IMR-90 (cell line): ENCODE results near the gene LGMN. TPM values are rescaled to one million over a fixed set of nuclear protein-coding genes. Genes with fewer than 3 reads are reported as not detected.

Experiments used
- ATAC-seq: fragments of 200-7000 bp; cut with Tn5 transposase; 2 replicates; pipeline ENCODE4 v1.9.1; 2020; ENCODE audit warnings: low read depth, mild to moderate bottlenecking, moderate library complexity
- BruUV-seq: library from RNA; stranded (reverse); fragments of 400-500 nt; replicated peaks from 2 replicates; lab custom pipeline; 2021; lab: Mats Ljungman, UMichigan
- CTCF ChIA-PET: fragments of 300-600 bp; formaldehyde crosslinking; extraction: SDS; loops from one replicate; lab custom pipeline; 2021; ENCODE audit warnings: antibody characterized with exemption; lab: Yijun Ruan, JAX
- POLR2A ChIA-PET: fragments of 300-600 bp; sonication (Branson Sonifier 250); formaldehyde crosslinking; loops from one replicate; lab custom pipeline; 2022; ENCODE audit warnings: antibody characterized with exemption; ENCODE audit not compliant: unreplicated experiment; lab: Charles Lee
- DNase-seq: peaks from one replicate; pipeline ENCODE4 v3.0.0; 2013
- H2AFZ ChIP-seq: replicated peaks from 2 replicates; pipeline ENCODE3; 2013; ENCODE audit warnings: low read length, mild to moderate bottlenecking; ENCODE audit not compliant: poor library complexity
- H2AK5ac ChIP-seq: 2 replicates; pipeline ENCODE4 v1.6.1; 2013; ENCODE audit warnings: low read depth, low read length, inconsistent platforms
- H2AK9ac ChIP-seq: replicated peaks from 2 replicates; pipeline ENCODE3; 2013; ENCODE audit warnings: mild to moderate bottlenecking, low read depth, low read length, moderate library complexity; ENCODE audit not compliant: poor library complexity
- H2BK120ac ChIP-seq: 2 replicates; pipeline ENCODE4 v1.6.1; 2013; ENCODE audit warnings: low read depth, low read length, inconsistent platforms
- H2BK15ac ChIP-seq: 3 replicates; pipeline ENCODE4 v1.6.1; 2013; ENCODE audit warnings: low read depth, low read length, inconsistent platforms
- H2BK20ac ChIP-seq: 2 replicates; pipeline ENCODE4 v1.6.1; 2013; ENCODE audit warnings: low read depth, mild to moderate bottlenecking, inconsistent platforms, low read length, moderate library complexity
- H2BK5ac ChIP-seq: 2 replicates; pipeline ENCODE4 v1.6.1; 2013; ENCODE audit warnings: mild to moderate bottlenecking, low read depth, low read length, inconsistent platforms; ENCODE audit not compliant: poor library complexity, severe bottlenecking
- H3K14ac ChIP-seq: replicated peaks from 2 replicates; pipeline ENCODE4 v1.6.1; 2013; ENCODE audit warnings: low read depth, low read length, inconsistent platforms
- H3K18ac ChIP-seq: 2 replicates; pipeline ENCODE4 v1.6.1; 2013; ENCODE audit warnings: low read depth, low read length, control low read depth
- H3K23ac ChIP-seq: 2 replicates; pipeline ENCODE4 v1.6.1; 2013; ENCODE audit warnings: low read depth, low read length, inconsistent platforms
- H3K27ac ChIP-seq: 2 replicates; pipeline ENCODE4 v1.5.1; 2013; ENCODE audit warnings: mild to moderate bottlenecking, control low read depth, low read length; ENCODE audit not compliant: insufficient read depth
- H3K27me3 ChIP-seq: 2 replicates; pipeline ENCODE4 v1.6.1; 2013; ENCODE audit warnings: low read length; ENCODE audit not compliant: control insufficient read depth, insufficient read depth
- H3K36me3 ChIP-seq: 2 replicates; pipeline ENCODE4 v1.6.1; 2013; ENCODE audit warnings: low read length, mixed read lengths; ENCODE audit not compliant: control insufficient read depth, insufficient read depth
- H3K4ac ChIP-seq: 2 replicates; pipeline ENCODE4 v1.6.1; 2013; ENCODE audit warnings: low read depth, low read length, inconsistent platforms
- H3K4me1 ChIP-seq: 2 replicates; pipeline ENCODE4 v1.6.1; 2013; ENCODE audit warnings: low read length, mixed read lengths; ENCODE audit not compliant: control insufficient read depth, insufficient read depth
- H3K4me2 ChIP-seq: 2 replicates; pipeline ENCODE4 v1.6.1; 2013; ENCODE audit warnings: low read depth, mild to moderate bottlenecking, control low read depth, low read length, moderate library complexity
- H3K4me3 ChIP-seq: 2 replicates; pipeline ENCODE4 v1.5.1; 2013; ENCODE audit warnings: low read depth, mild to moderate bottlenecking, control low read depth, low read length, moderate library complexity; ENCODE audit not compliant: insufficient read depth
- H3K56ac ChIP-seq: 2 replicates; pipeline ENCODE4 v1.6.1; 2013; ENCODE audit warnings: low read length, inconsistent platforms; ENCODE audit not compliant: insufficient read depth; ENCODE audit errors: extremely low read depth
- H3K79me1 ChIP-seq, 2 experiments: 2 replicates each; pipeline ENCODE4 v1.6.1; 2013; ENCODE audit warnings: low read length in 2 of 2, inconsistent platforms in 1 of 2, low read depth in 1 of 2
- H3K9ac ChIP-seq: 2 replicates; pipeline ENCODE4 v1.6.1; 2013; ENCODE audit warnings: low read depth, low read length, control low read depth
- H3K9me1 ChIP-seq: 2 replicates; pipeline ENCODE4 v1.6.1; 2013; ENCODE audit warnings: low read length, inconsistent platforms; ENCODE audit not compliant: insufficient read depth
- H3K9me3 ChIP-seq: 2 replicates; pipeline ENCODE4 v1.6.1; 2013; ENCODE audit warnings: low read length; ENCODE audit not compliant: control insufficient read depth, insufficient read depth
- H4K20me1 ChIP-seq: 2 replicates; pipeline ENCODE4 v1.6.1; 2013; ENCODE audit warnings: low read length, inconsistent platforms; ENCODE audit not compliant: insufficient read depth
- H4K5ac ChIP-seq: 2 replicates; pipeline ENCODE4 v1.6.1; 2013; ENCODE audit warnings: mild to moderate bottlenecking, low read depth, low read length, control low read depth
- H4K8ac ChIP-seq, 2 experiments: 2 replicates each; pipeline ENCODE4 v1.6.1; 2013; ENCODE audit warnings: low read depth in 2 of 2, low read length in 2 of 2, control low read depth in 1 of 2, inconsistent platforms in 1 of 2
- H4K91ac ChIP-seq: 2 replicates; pipeline ENCODE4 v1.6.1; 2013; ENCODE audit warnings: low read depth, low read length, inconsistent platforms; ENCODE audit not compliant: insufficient read depth
- BHLHE40 ChIP-seq: fragments of 150-350 bp; IDR thresholded peaks from 2 replicates; pipeline ENCODE4 v1.6.1; 2016; ENCODE audit warnings: mild to moderate bottlenecking, low read depth, low read length
- CEBPB ChIP-seq: IDR thresholded peaks from 2 replicates; pipeline ENCODE4 v1.6.1; 2012; ENCODE audit warnings: low read depth, low read length, improper control_type of control experiment
- CHD1 ChIP-seq: IDR thresholded peaks from 2 replicates; pipeline ENCODE4 v1.6.1; 2012; ENCODE audit warnings: low read depth, low read length, improper control_type of control experiment
- FOS ChIP-seq: fragments of 150-350 bp; IDR thresholded peaks from 2 replicates; pipeline ENCODE4 v1.6.1; 2016; ENCODE audit warnings: low read depth, low read length
- MAZ ChIP-seq: IDR thresholded peaks from 2 replicates; pipeline ENCODE4 v1.6.1; 2012; ENCODE audit warnings: low read depth, mild to moderate bottlenecking, low read length, improper control_type of control experiment, moderate library complexity, borderline replicate concordance
- NFE2L2 ChIP-seq: fragments of 150-350 bp; IDR thresholded peaks from 2 replicates; pipeline ENCODE4 v1.6.1; 2016; ENCODE audit warnings: low read depth, mild to moderate bottlenecking, low read length
- POLR2A ChIP-seq: IDR thresholded peaks from 2 replicates; pipeline ENCODE4 v1.6.1; 2012; ENCODE audit warnings: mild to moderate bottlenecking, low read depth, low read length
- RAD21 ChIP-seq: IDR thresholded peaks from 2 replicates; pipeline ENCODE4 v1.6.1; 2012; ENCODE audit warnings: low read length, improper control_type of control experiment
- RCOR1 ChIP-seq: IDR thresholded peaks from 2 replicates; pipeline ENCODE4 v1.6.1; 2012; ENCODE audit warnings: mild to moderate bottlenecking, low read length, improper control_type of control experiment; ENCODE audit not compliant: insufficient replicate concordance
- RFX5 ChIP-seq: IDR thresholded peaks from 2 replicates; pipeline ENCODE4 v1.8.0; 2012; ENCODE audit warnings: low read depth, mild to moderate bottlenecking, low read length, moderate library complexity
- SMC3 ChIP-seq: fragments of 150-350 bp; IDR thresholded peaks from 2 replicates; pipeline ENCODE4 v1.6.1; 2016; ENCODE audit warnings: low read depth, mild to moderate bottlenecking, antibody characterized with exemption, low read length, moderate library complexity
- WGBS, 2 experiments: methylation state at CpG; one replicate each; pipeline versions ENCODE4 v1.1.5 to v1.1.7; 2013; ENCODE audit warnings: missing lambda C conversion rate in 2 of 2; ENCODE audit not compliant: insufficient read length in 1 of 2; ENCODE audit errors: extremely low coverage in 2 of 2; 5-methylcytosine and 5-hydroxymethylcytosine counted together
- dilution Hi-C: fragments of 300-500 bp; cut with HindIII; formaldehyde crosslinking; loops from one replicate; pipeline ENCODE4 v1.14.3; 2018; ENCODE audit warnings: low sequenced_read_pairs; ENCODE audit not compliant: unreplicated experiment
- in situ Hi-C: fragments of 300-500 bp; cut with MboI; formaldehyde crosslinking; loops from 3 replicates; pipeline ENCODE4 v1.14.3; 2019; ENCODE audit warnings: low sequenced_read_pairs, inconsistent platforms, mixed read lengths
- intact Hi-C: fragments of 100-400 bp; cut with micrococcal nuclease; formaldehyde crosslinking; loops from 2 replicates; pipeline ENCODE4 v1.10.0; 2022
- polyA plus RNA-seq, 3 experiments: library from polyadenylated mRNA; depleted of rRNA; stranded (reverse); fragments of >200 nt; gene quantifications; 2 replicates each; pipeline ENCODE4 v1.2.3, GENCODE V29; 2012; ENCODE audit warnings: low replicate concordance in 1 of 3
- total RNA-seq: library from RNA; depleted of rRNA; stranded (reverse); fragments of >200 nt; gene quantifications from 2 replicates; pipeline ENCODE4 v1.2.3, GENCODE V29; 2012
- TF ChIP-seq, protein P1 (sequence below): fragments of 150-350 bp; IDR thresholded peaks from 2 replicates; pipeline ENCODE4 v1.6.1; 2017; ENCODE audit warnings: mild to moderate bottlenecking, antibody characterized with exemption, low read length, low read depth
- TF ChIP-seq, protein P2 (sequence below): conservative IDR thresholded peaks from 2 replicates; pipeline ENCODE4 v1.5.1; 2012; ENCODE audit warnings: mild to moderate bottlenecking, low read depth, low read length, improper control_type of control experiment

The LGMN gene
- total and polyA plus RNA-seq, 2 of the 4 experiments (the other 2 are of a cell fraction), result 19.2 to 39.3 TPM

DNA sequence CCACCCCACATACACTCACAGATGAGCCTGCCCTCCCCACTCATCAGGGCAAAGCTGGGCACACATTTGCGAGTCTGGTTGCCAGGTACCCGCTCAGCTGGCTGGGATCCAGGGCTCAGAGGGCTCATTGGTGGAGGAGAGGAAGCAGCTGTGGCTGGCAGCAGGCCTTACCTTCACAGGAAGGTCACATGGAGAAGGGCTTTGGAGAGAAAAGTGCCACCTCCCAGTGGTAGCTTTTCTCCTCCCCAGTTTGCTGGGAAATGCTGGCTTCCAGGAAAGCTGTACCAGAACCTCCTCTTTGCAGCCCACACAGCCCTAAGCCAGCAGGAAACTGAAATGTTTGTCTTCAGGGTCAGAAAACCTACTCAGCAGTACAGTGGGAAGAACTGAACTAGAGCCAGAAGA lies 55.6 kb downstream of the LGMN start:
- ChIA-PET POLR2A (no interaction called here), CTCF (no interaction called here)
- Histone ChIP-seq H2BK120ac (no peak overlapping the region), H3K14ac (no peak overlapping the region), H4K91ac (no peak overlapping the region), H4K20me1 (no peaks in the 10 kb centered on the region), H3K79me1 (no peaks in the 10 kb centered on the region), H3K4me1 (peaks cover 5% of the 10 kb centered on the region; the same call in 1 of the 2 replicates), H3K18ac (no peak overlapping the region), H3K4me3 (no peak overlapping the region), H2AK5ac (no peak overlapping the region), H3K9ac (no peak overlapping the region), H3K23ac (no peak overlapping the region), H2BK20ac (no peak overlapping the region), H3K9me1 (no peaks in the 10 kb centered on the region), H2AK9ac (no peak overlapping the region), H2AFZ (peak overlapping the region; percentile 34), H2BK15ac (no peak overlapping the region), H3K36me3 (peaks cover 10% of the 10 kb centered on the region), H3K4ac (no peak overlapping the region), H3K4me2 (no peak overlapping the region), H3K56ac (no peak overlapping the region), H4K5ac (no peak overlapping the region; the same call in 1 of the 2 replicates), H3K9me3 (no peaks in the 10 kb centered on the region), H4K8ac (no peak overlapping the region), H2BK5ac (no peak overlapping the region), H3K27ac (no peak overlapping the region), H3K27me3 (peaks cover 2% of the 10 kb centered on the region)
- BruUV-seq, result no TSS peak
- dilution Hi-C loops, result no loop called here
- peak; percentile 43; the same call in 1 of the 2 replicates for ATAC-seq
- WGBS, 2 experiments, result no CpG with 5 or more reads among the region's 2 CpGs
- intact Hi-C loops, result no loop called here
- in situ Hi-C loops, result no loop called here
- TF ChIP-seq SMC3, result no peak
- no peak for TF ChIP-seq POLR2A
- TF ChIP-seq RAD21, result no peak
- TF ChIP-seq, protein P1, sequence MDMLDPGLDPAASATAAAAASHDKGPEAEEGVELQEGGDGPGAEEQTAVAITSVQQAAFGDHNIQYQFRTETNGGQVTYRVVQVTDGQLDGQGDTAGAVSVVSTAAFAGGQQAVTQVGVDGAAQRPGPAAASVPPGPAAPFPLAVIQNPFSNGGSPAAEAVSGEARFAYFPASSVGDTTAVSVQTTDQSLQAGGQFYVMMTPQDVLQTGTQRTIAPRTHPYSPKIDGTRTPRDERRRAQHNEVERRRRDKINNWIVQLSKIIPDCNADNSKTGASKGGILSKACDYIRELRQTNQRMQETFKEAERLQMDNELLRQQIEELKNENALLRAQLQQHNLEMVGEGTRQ, result no peak
- no peak for TF ChIP-seq BHLHE40
- TF ChIP-seq RFX5, result no peak
- TF ChIP-seq, protein P2, sequence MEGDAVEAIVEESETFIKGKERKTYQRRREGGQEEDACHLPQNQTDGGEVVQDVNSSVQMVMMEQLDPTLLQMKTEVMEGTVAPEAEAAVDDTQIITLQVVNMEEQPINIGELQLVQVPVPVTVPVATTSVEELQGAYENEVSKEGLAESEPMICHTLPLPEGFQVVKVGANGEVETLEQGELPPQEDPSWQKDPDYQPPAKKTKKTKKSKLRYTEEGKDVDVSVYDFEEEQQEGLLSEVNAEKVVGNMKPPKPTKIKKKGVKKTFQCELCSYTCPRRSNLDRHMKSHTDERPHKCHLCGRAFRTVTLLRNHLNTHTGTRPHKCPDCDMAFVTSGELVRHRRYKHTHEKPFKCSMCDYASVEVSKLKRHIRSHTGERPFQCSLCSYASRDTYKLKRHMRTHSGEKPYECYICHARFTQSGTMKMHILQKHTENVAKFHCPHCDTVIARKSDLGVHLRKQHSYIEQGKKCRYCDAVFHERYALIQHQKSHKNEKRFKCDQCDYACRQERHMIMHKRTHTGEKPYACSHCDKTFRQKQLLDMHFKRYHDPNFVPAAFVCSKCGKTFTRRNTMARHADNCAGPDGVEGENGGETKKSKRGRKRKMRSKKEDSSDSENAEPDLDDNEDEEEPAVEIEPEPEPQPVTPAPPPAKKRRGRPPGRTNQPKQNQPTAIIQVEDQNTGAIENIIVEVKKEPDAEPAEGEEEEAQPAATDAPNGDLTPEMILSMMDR, result no peak
- TF ChIP-seq NFE2L2, result no peak
- TF ChIP-seq CEBPB, result no peak
- TF ChIP-seq MAZ, result no peak
- no peak for TF ChIP-seq CHD1
- no peak for TF ChIP-seq RCOR1
- TF ChIP-seq FOS, result no peak
- peak; percentile 29 for DNase-seq
